H9 (cell line): ENCODE measurements around the gene GAL3ST3. TPM values are rescaled to one million over a fixed set of nuclear protein-coding genes. Genes with fewer than 3 reads are reported as not detected.

ENCODE experiments used
- DNase-seq: peaks from one replicate; pipeline ENCODE4 v3.0.0-alpha.2; 2017
- H2AFZ ChIP-seq: one replicate; pipeline ENCODE4 v1.6.1; 2013; ENCODE audit warnings: mild to moderate bottlenecking, low read length, control low read depth, moderate library complexity
- H2AK5ac ChIP-seq: 2 replicates; pipeline ENCODE4 v1.6.1; 2013; ENCODE audit warnings: low read length, control low read depth, mixed read lengths; ENCODE audit not compliant: insufficient read length
- H2BK120ac ChIP-seq: one replicate; pipeline ENCODE4 v1.6.1; 2013; ENCODE audit warnings: low read depth, mild to moderate bottlenecking, low read length, control low read depth, inconsistent platforms; ENCODE audit not compliant: poor library complexity, severe bottlenecking
- H2BK12ac ChIP-seq: 2 replicates; pipeline ENCODE4 v1.6.1; 2013; ENCODE audit warnings: low read length, control low read depth, mixed read lengths, low read depth; ENCODE audit not compliant: insufficient read length
- H2BK15ac ChIP-seq: 2 replicates; pipeline ENCODE4 v1.6.1; 2013; ENCODE audit warnings: low read depth, low read length, control low read depth
- H2BK20ac ChIP-seq: one replicate; pipeline ENCODE4 v1.6.1; 2013; ENCODE audit warnings: low read depth, mild to moderate bottlenecking, low read length, control low read depth, inconsistent platforms; ENCODE audit not compliant: poor library complexity, severe bottlenecking
- H2BK5ac ChIP-seq: 2 replicates; pipeline ENCODE4 v1.6.1; 2013; ENCODE audit warnings: low read length, control low read depth, mixed read lengths; ENCODE audit not compliant: insufficient read length
- H3K14ac ChIP-seq: 2 replicates; pipeline ENCODE4 v1.6.1; 2013; ENCODE audit warnings: low read length, control low read depth; ENCODE audit not compliant: insufficient read depth
- H3K18ac ChIP-seq: 2 replicates; pipeline ENCODE4 v1.6.1; 2013; ENCODE audit warnings: low read depth, mild to moderate bottlenecking, mixed read lengths, low read length, control low read depth; ENCODE audit not compliant: insufficient read length
- H3K23ac ChIP-seq: 2 replicates; pipeline ENCODE4 v1.6.1; 2013; ENCODE audit warnings: low read length, control low read depth, mixed read lengths, low read depth; ENCODE audit not compliant: insufficient read length
- H3K23me2 ChIP-seq: 2 replicates; pipeline ENCODE4 v1.6.1; 2013; ENCODE audit warnings: low read depth, mild to moderate bottlenecking, mixed read lengths, low read length, control low read depth; ENCODE audit not compliant: insufficient read length, poor library complexity, severe bottlenecking
- H3K27ac ChIP-seq: 2 replicates; pipeline ENCODE4 v1.5.1; 2013; ENCODE audit warnings: low read length, control low read depth, mixed read lengths, low read depth; ENCODE audit not compliant: insufficient read length
- H3K27me3 ChIP-seq: 2 replicates; pipeline ENCODE4 v1.6.1; 2013; ENCODE audit warnings: low read length, control low read depth, inconsistent platforms; ENCODE audit not compliant: insufficient read depth
- H3K4ac ChIP-seq: 2 replicates; pipeline ENCODE4 v1.6.1; 2013; ENCODE audit warnings: low read depth, mild to moderate bottlenecking, control low read depth, inconsistent platforms, low read length, moderate library complexity
- H3K4me1 ChIP-seq: 2 replicates; pipeline ENCODE4 v1.6.1; 2013; ENCODE audit warnings: low read length, control low read depth, inconsistent platforms; ENCODE audit not compliant: insufficient read depth
- H3K4me2 ChIP-seq: 2 replicates; pipeline ENCODE4 v1.6.1; 2013; ENCODE audit warnings: low read length, control low read depth, mixed read lengths; ENCODE audit not compliant: insufficient read length, insufficient read depth
- H3K56ac ChIP-seq: 2 replicates; pipeline ENCODE4 v1.6.1; 2013; ENCODE audit warnings: low read depth, mild to moderate bottlenecking, mixed read lengths, low read length, control low read depth; ENCODE audit not compliant: insufficient read length
- H3K79me1 ChIP-seq: 2 replicates; pipeline ENCODE4 v1.6.1; 2013; ENCODE audit warnings: low read depth, mild to moderate bottlenecking, moderate library complexity, low read length, control low read depth, inconsistent platforms; ENCODE audit not compliant: insufficient read depth, poor library complexity, severe bottlenecking
- H3K79me2 ChIP-seq: 2 replicates; pipeline ENCODE4 v1.6.1; 2013; ENCODE audit warnings: low read length, control low read depth, inconsistent platforms; ENCODE audit not compliant: insufficient read depth
- H3K9ac ChIP-seq: 2 replicates; pipeline ENCODE4 v1.6.1; 2013; ENCODE audit warnings: low read length, control low read depth, mixed read lengths; ENCODE audit not compliant: insufficient read length; ENCODE audit errors: extremely low read depth
- H3K9me3 ChIP-seq: one replicate; pipeline ENCODE4 v1.6.1; 2013; ENCODE audit warnings: low read depth, low read length, inconsistent platforms; ENCODE audit not compliant: control insufficient read depth
- H3T11ph ChIP-seq: one replicate; pipeline ENCODE4 v1.6.1; 2013; ENCODE audit warnings: mild to moderate bottlenecking, low read length, control low read depth, inconsistent platforms
- H4K20me1 ChIP-seq: one replicate; pipeline ENCODE4 v1.6.1; 2013; ENCODE audit not compliant: control insufficient read depth, insufficient read length, insufficient read depth
- H4K5ac ChIP-seq: 2 replicates; pipeline ENCODE4 v1.6.1; 2013; ENCODE audit warnings: low read depth, mild to moderate bottlenecking, mixed read lengths, low read length, control low read depth; ENCODE audit not compliant: insufficient read length
- H4K8ac ChIP-seq: replicated peaks from 2 replicates; pipeline ENCODE4 v1.6.1; 2013; ENCODE audit warnings: low read length, control low read depth, mixed read lengths, low read depth; ENCODE audit not compliant: insufficient read length
- H4K91ac ChIP-seq: 2 replicates; pipeline ENCODE4 v1.6.1; 2013; ENCODE audit warnings: low read depth, mild to moderate bottlenecking, moderate library complexity, mixed read lengths, low read length, control low read depth; ENCODE audit not compliant: insufficient read length
- H3K27ac Mint-ChIP-seq, 3 experiments: 2 replicates in 2 of 3; 3 replicates in 1 of 3; pipeline ENCODE4 v1.8.0; 2020 to 2021; ENCODE audit warnings: mixed read lengths in 3 of 3, mild to moderate bottlenecking in 1 of 3, moderate library complexity in 1 of 3
- H3K27me3 Mint-ChIP-seq: 2 replicates; pipeline ENCODE4 v1.8.0; 2021; ENCODE audit warnings: low read depth, mild to moderate bottlenecking, moderate library complexity, mixed read lengths
- H3K36me3 Mint-ChIP-seq, 3 experiments: 2 replicates in 2 of 3; 3 replicates in 1 of 3; pipeline ENCODE4 v1.8.0; 2020 to 2021; ENCODE audit warnings: low read depth in 3 of 3, mixed read lengths in 3 of 3; ENCODE audit not compliant: insufficient read depth in 1 of 3
- H3K4me1 Mint-ChIP-seq, 2 experiments: 2 replicates each; pipeline ENCODE4 v1.8.0; 2020; ENCODE audit warnings: mixed read lengths in 2 of 2
- H3K4me3 Mint-ChIP-seq, 2 experiments: 2 replicates in 1 of 2; 3 replicates in 1 of 2; pipeline ENCODE4 v1.8.0; 2020 to 2021; ENCODE audit warnings: mild to moderate bottlenecking in 2 of 2, mixed read lengths in 2 of 2, moderate library complexity in 1 of 2
- H3K9me3 Mint-ChIP-seq, 2 experiments: 2 replicates in 1 of 2; 3 replicates in 1 of 2; pipeline ENCODE4 v1.8.0; 2020; ENCODE audit warnings: mild to moderate bottlenecking in 2 of 2, mixed read lengths in 2 of 2, moderate library complexity in 1 of 2
- WGBS: extraction: QIAGEN DNeasy Blood & Tissue Kit; methylation state at CpG from one replicate; pipeline ENCODE4 v1.1.7; 2013; ENCODE audit warnings: missing lambda C conversion rate, low lambda C conversion rate, mixed read lengths; ENCODE audit not compliant: insufficient read length; ENCODE audit errors: extremely low coverage; 5-methylcytosine and 5-hydroxymethylcytosine counted together
- total RNA-seq: library from RNA; stranded (reverse); gene quantifications from 2 replicates; pipeline ENCODE4 v1.2.1, GENCODE V29; 2021
- TF ChIP-seq, protein P1 (sequence below): fragments of 200-600 bp; sonication (generic); conservative IDR thresholded peaks from 3 replicates; pipeline ENCODE4 v1.8.0; 2021; ENCODE audit warnings: antibody characterized with exemption, mild to moderate bottlenecking

The GAL3ST3 gene
- total RNA-seq, 1 experiment from 2014 or later, result 17.2 TPM

DNA sequence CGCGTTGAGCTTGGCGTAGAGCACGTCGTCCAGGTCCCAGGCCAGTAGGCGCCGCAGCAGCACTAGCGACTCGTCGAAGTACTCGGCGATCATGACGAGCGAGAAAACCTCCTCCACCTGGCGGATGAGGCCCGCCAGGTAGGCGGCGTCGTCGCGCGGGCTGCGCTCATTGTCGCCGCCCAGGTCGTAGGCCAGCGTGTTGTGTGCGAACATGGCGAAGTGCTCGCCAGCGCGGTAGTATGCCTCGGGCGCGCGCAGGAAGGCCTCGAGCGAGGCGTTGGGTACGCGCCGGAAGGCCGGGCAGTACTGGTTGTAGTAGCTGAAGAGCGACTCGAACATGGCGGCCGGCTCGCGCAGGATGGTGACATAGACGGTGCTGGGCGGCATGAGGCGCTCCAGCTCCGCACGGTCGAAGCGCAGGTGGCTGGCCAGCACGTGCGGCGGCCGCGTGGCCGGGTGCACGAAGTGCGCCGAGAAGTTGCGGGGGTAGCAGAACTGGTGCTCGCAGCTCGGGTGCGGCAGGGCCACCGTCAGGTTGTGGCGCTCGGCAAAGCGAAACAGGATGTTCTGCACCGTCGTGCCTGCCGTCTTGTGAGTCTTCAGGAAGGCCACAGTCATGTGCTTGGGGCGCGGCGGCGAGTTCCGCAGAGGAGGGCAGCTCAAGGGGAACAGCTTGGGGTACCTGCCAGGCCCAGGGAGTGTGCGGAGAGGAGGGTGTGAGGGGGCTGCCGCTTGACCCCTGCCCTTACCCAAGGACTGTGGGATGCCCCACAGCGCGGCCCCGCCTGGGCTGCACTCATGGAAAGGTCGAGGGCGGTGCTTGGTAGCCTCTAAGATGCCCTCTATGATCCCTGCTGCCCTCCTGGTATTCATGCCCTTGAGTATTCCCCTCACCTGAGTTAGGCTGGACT lies 5.7 kb downstream of the GAL3ST3 start:
- H3K4me3 Mint-ChIP-seq, result no peak overlapping the region
- no peak overlapping the region for H3K27ac Mint-ChIP-seq
- H3K9me3 Mint-ChIP-seq, result peaks cover 0 to 3% of the 10 kb centered on the region in 2 experiments; a peak in 2 of 5 replicates
- WGBS, result no CpG with 5 or more reads among the region's 88 CpGs
- no peak overlapping the region for H3K4ac ChIP-seq
- peaks cover 16 to 21% of the 10 kb centered on the region in 2 experiments for H3K4me1 Mint-ChIP-seq
- H3K79me1 ChIP-seq, result no peaks in the 10 kb centered on the region
- H3K27me3 Mint-ChIP-seq, result no peaks in the 10 kb centered on the region
- H4K20me1 ChIP-seq, result peaks cover 3% of the 10 kb centered on the region
- no peak overlapping the region for H2BK20ac ChIP-seq
- peaks cover 1% of the 10 kb centered on the region for H3K23me2 ChIP-seq
- no peak overlapping the region for H2BK120ac ChIP-seq
- H3K4me1 ChIP-seq, result no peaks in the 10 kb centered on the region
- H3K4me2 ChIP-seq, result no peak overlapping the region
- H4K91ac ChIP-seq, result no peak overlapping the region
- no peak overlapping the region for H3K14ac ChIP-seq
- H2BK15ac ChIP-seq, result no peak overlapping the region
- H3K36me3 Mint-ChIP-seq, result peaks cover 17 to 32% (median 21%) of the 10 kb centered on the region in 3 experiments; a peak in 6 of 7 replicates
- no peak for DNase-seq
- TF ChIP-seq, protein P1, sequence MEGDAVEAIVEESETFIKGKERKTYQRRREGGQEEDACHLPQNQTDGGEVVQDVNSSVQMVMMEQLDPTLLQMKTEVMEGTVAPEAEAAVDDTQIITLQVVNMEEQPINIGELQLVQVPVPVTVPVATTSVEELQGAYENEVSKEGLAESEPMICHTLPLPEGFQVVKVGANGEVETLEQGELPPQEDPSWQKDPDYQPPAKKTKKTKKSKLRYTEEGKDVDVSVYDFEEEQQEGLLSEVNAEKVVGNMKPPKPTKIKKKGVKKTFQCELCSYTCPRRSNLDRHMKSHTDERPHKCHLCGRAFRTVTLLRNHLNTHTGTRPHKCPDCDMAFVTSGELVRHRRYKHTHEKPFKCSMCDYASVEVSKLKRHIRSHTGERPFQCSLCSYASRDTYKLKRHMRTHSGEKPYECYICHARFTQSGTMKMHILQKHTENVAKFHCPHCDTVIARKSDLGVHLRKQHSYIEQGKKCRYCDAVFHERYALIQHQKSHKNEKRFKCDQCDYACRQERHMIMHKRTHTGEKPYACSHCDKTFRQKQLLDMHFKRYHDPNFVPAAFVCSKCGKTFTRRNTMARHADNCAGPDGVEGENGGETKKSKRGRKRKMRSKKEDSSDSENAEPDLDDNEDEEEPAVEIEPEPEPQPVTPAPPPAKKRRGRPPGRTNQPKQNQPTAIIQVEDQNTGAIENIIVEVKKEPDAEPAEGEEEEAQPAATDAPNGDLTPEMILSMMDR, result no peak
- H2AK5ac ChIP-seq, result no peak overlapping the region
- no peak overlapping the region for H3T11ph ChIP-seq
- no peak overlapping the region for H3K23ac ChIP-seq
- no peaks in the 10 kb centered on the region for H3K27me3 ChIP-seq
- no peak overlapping the region for H2AFZ ChIP-seq
- no peak overlapping the region for H3K9ac ChIP-seq
- no peak overlapping the region for H3K56ac ChIP-seq
- H3K9me3 ChIP-seq, result no peaks in the 10 kb centered on the region
- no peak overlapping the region for H3K27ac ChIP-seq
- H2BK12ac ChIP-seq, result no peak overlapping the region
- H2BK5ac ChIP-seq, result no peak overlapping the region
- H4K8ac ChIP-seq, result no peak overlapping the region
- H4K5ac ChIP-seq, result no peak overlapping the region
- H3K18ac ChIP-seq, result no peak overlapping the region
- no peaks in the 10 kb centered on the region for H3K79me2 ChIP-seq
